CD4-positive, alpha-beta memory T cell (primary cell): Measurements from ENCODE around the gene NISCH. TPM values are rescaled to one million over a fixed set of nuclear protein-coding genes. Genes with fewer than 3 reads are reported as not detected.

Experiments used
- CTCF ChIA-PET: fragments of 350-600 bp; sonication (Branson Sonifier 250); formaldehyde crosslinking; loops from one replicate; lab custom pipeline; 2021; ENCODE audit warnings: inconsistent platforms; ENCODE audit not compliant: partially characterized antibody; lab: Charles Lee
- POLR2A ChIA-PET: fragments of 350-600 bp; sonication (Branson Sonifier 250); formaldehyde crosslinking; loops from one replicate; lab custom pipeline; 2021; ENCODE audit not compliant: partially characterized antibody; lab: Charles Lee
- DNase-seq, 5 donors: peaks; one replicate each; pipeline versions ENCODE4 v3.0.0 to v3.0.0-alpha.2; 2020 to 2022; ENCODE audit warnings: mixed read lengths in 1 of 5
- H3K27ac ChIP-seq: one replicate; pipeline ENCODE4 v1.7.0; 2013; ENCODE audit warnings: low read depth, low read length
- H3K27me3 ChIP-seq: 2 replicates; pipeline ENCODE4 v1.7.0; 2013; ENCODE audit warnings: mild to moderate bottlenecking, low read length, moderate library complexity; ENCODE audit not compliant: insufficient read depth
- H3K36me3 ChIP-seq: 2 replicates; pipeline ENCODE4 v1.7.0; 2013; ENCODE audit warnings: mild to moderate bottlenecking, low read length, moderate library complexity; ENCODE audit not compliant: insufficient read depth
- H3K4me1 ChIP-seq: 2 replicates; pipeline ENCODE4 v1.7.0; 2013; ENCODE audit warnings: mild to moderate bottlenecking, low read length, moderate library complexity; ENCODE audit not compliant: insufficient read depth
- H3K4me3 ChIP-seq, 2 donors: one replicate each; pipeline ENCODE4 v1.7.0; 2013; ENCODE audit warnings: low read length in 2 of 2, mild to moderate bottlenecking in 1 of 2
- H3K9me3 ChIP-seq, 2 donors: one replicate each; pipeline ENCODE4 v1.7.0; 2013; ENCODE audit warnings: low read length in 2 of 2, control low read depth in 1 of 2; ENCODE audit not compliant: control insufficient read depth in 1 of 2
- H3K27ac Mint-ChIP-seq, 7 donors: one replicate each; pipeline ENCODE4 v1.8.0; 2020 to 2021; ENCODE audit warnings: mixed read lengths in 7 of 7, mild to moderate bottlenecking in 6 of 7, inconsistent platforms in 3 of 7, moderate library complexity in 3 of 7
- H3K27me3 Mint-ChIP-seq, 2 donors: one replicate each; pipeline ENCODE4 v1.8.0; 2020 to 2021; ENCODE audit warnings: mixed read lengths in 2 of 2
- H3K36me3 Mint-ChIP-seq, 2 donors: one replicate each; pipeline ENCODE4 v1.8.0; 2020 to 2021; ENCODE audit warnings: mixed read lengths in 2 of 2, inconsistent platforms in 1 of 2, mild to moderate bottlenecking in 1 of 2
- H3K4me1 Mint-ChIP-seq, 4 donors: one replicate each; pipeline ENCODE4 v1.8.0; 2020 to 2021; ENCODE audit warnings: mixed read lengths in 4 of 4, mild to moderate bottlenecking in 1 of 4
- H3K4me3 Mint-ChIP-seq, 8 donors: one replicate each; pipeline ENCODE4 v1.8.0; 2020 to 2021; ENCODE audit warnings: mixed read lengths in 8 of 8, mild to moderate bottlenecking in 7 of 8, moderate library complexity in 6 of 8, inconsistent platforms in 3 of 8
- H3K9me3 Mint-ChIP-seq, 8 donors: one replicate each; pipeline ENCODE4 v1.8.0; 2020 to 2021; ENCODE audit warnings: mixed read lengths in 8 of 8, mild to moderate bottlenecking in 5 of 8, inconsistent platforms in 3 of 8, moderate library complexity in 1 of 8
- intact Hi-C: fragments of 100-400 bp; cut with micrococcal nuclease; formaldehyde crosslinking; loops from one replicate; pipeline ENCODE4 v1.15.1; 2023
- polyA plus RNA-seq, 2 donors: library from polyadenylated mRNA; unstranded; fragments of 300-500 nt; fragmentation: Illumina TruSeq; gene quantifications; one replicate each; pipeline ENCODE4 v1.2.3, GENCODE V29; 2021
- total RNA-seq, 2 experiments: library from RNA; stranded (reverse); gene quantifications; one replicate each; pipeline ENCODE4 v1.2.3, GENCODE V29; 2021

NISCH gene
- total and polyA plus RNA-seq, 4 experiments from 2014 or later: 10.2 to 205 (median 107) TPM

DNA sequence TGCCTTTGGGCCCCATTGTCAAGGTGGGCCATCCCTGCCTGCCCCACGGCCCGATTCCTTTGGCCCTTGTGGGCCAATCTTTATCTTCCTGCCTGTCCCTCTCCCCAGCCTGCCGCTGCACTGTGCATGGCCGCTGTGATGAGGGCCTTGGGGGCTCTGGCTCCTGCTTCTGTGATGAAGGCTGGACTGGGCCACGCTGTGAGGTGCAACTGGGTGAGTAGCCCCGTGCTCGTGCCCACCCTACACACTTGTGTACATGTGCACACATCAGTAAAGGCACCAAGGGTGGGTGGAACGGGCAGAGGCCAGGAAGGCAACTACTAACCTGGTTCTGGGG, 66.1 kb downstream of the NISCH start:
- no peaks in the 10 kb centered on the region for H3K9me3 ChIP-seq
- Mint-ChIP-seq H3K4me1 (no peaks in the 10 kb centered on the region), H3K4me3 (no peak overlapping the region), H3K9me3 (no peaks in the 10 kb centered on the region), H3K36me3 (no peaks in the 10 kb centered on the region), H3K27ac (no peak overlapping the region), H3K27me3 (no peaks in the 10 kb centered on the region)
- ChIA-PET POLR2A (no interaction called here), CTCF (no interaction called here)
- H3K36me3 ChIP-seq: no peaks in the 10 kb centered on the region
- H3K4me3 ChIP-seq: no peak overlapping the region
- intact Hi-C loops: no loop called here
- H3K4me1 ChIP-seq: no peaks in the 10 kb centered on the region
- no peak overlapping the region for H3K27ac ChIP-seq
- H3K27me3 ChIP-seq: no peaks in the 10 kb centered on the region
- DNase-seq: no peak

GRCh38 chr3:52521881-52522650, 66.7 kb downstream of the NISCH start:
- Mint-ChIP-seq H3K27ac (no peak overlapping the region), H3K27me3 (no peaks in the 10 kb centered on the region), H3K4me3 (no peak overlapping the region), H3K36me3 (no peaks in the 10 kb centered on the region), H3K9me3 (no peaks in the 10 kb centered on the region), H3K4me1 (no peaks in the 10 kb centered on the region)
- DNase-seq: no peak
- no peaks in the 10 kb centered on the region for H3K36me3 ChIP-seq
- no peaks in the 10 kb centered on the region for H3K27me3 ChIP-seq
- ChIA-PET CTCF (no interaction called here), POLR2A (no interaction called here)
- no peak overlapping the region for H3K27ac ChIP-seq
- H3K9me3 ChIP-seq: no peaks in the 10 kb centered on the region
- no peak overlapping the region for H3K4me3 ChIP-seq
- intact Hi-C loops: no loop called here
- H3K4me1 ChIP-seq: no peaks in the 10 kb centered on the region

DNA sequence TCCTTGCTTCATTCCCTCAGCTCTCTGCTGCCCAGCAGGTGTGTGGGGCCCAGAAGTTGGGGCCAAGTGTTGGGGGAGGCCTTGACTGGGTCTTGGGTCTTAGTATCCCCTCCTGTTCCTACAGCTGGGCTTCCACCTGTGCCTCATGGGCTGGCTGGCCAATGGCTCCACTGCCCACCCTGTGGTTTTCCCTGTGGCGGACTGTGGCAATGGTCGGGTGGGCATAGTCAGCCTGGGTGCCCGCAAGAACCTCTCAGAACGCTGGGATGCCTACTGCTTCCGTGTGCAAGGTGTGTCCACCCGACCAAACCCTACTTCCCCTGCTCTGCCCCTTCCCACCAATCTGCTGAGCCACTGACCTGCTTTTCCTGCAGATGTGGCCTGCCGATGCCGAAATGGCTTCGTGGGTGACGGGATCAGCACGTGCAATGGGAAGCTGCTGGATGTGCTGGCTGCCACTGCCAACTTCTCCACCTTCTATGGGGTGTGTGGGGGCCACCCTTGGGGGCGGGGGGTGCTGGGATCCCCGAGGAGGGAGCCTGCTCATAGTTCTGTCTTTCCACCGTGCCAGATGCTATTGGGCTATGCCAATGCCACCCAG, 67.3 kb downstream of the NISCH start:
- Histone ChIP-seq H3K27me3 (no peaks in the 10 kb centered on the region), H3K9me3 (no peaks in the 10 kb centered on the region), H3K4me3 (no peak overlapping the region), H3K36me3 (no peaks in the 10 kb centered on the region), H3K27ac (no peak overlapping the region), H3K4me1 (no peaks in the 10 kb centered on the region)
- Mint-ChIP-seq H3K36me3 (no peaks in the 10 kb centered on the region), H3K4me1 (no peaks in the 10 kb centered on the region), H3K4me3 (no peak overlapping the region), H3K27me3 (no peaks in the 10 kb centered on the region), H3K27ac (no peak overlapping the region), H3K9me3 (no peaks in the 10 kb centered on the region)
- DNase-seq: peak in 1 of 5 donors; percentile 19
- CTCF ChIA-PET: no interaction called here
- POLR2A ChIA-PET: no interaction called here
- intact Hi-C loops: no loop called here

- Mint-ChIP-seq H3K4me3 (no peak overlapping the region), H3K27me3 (no peaks in the 10 kb centered on the region), H3K9me3 (no peaks in the 10 kb centered on the region), H3K4me1 (no peaks in the 10 kb centered on the region), H3K27ac (no peak overlapping the region), H3K36me3 (no peaks in the 10 kb centered on the region)
- Histone ChIP-seq H3K36me3 (no peaks in the 10 kb centered on the region), H3K27me3 (no peaks in the 10 kb centered on the region), H3K4me3 (no peak overlapping the region), H3K9me3 (no peaks in the 10 kb centered on the region), H3K4me1 (no peaks in the 10 kb centered on the region), H3K27ac (no peak overlapping the region)
- POLR2A ChIA-PET: no interaction called here
- CTCF ChIA-PET: no interaction called here
- DNase-seq: peak in 1 of 5 donors; percentile 25
- intact Hi-C loops: no loop called here
Observed at GRCh38 chr3:52523386-52524257, 68.2 kb downstream of the NISCH start.

DNA sequence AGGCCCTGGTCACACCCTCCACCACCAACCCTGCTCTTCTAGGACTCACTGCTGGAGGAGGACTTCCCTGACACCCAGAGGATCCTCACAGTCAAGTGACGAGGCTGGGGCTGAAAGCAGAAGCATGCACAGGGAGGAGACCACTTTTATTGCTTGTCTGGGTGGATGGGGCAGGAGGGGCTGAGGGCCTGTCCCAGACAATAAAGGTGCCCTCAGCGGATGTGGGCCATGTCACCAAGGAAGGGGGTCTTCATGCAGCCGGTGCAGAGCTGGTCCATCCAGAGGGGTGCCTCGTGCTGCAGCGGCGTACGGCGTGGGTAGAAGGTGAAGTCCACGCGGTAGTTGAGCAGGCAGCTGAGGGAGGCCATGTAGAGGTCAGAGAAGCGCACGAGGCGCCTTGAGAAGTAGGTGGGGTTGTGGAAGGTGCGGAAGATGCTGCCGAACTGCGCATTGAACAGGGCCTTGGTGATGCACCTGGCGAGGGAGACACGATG, 68.9 kb downstream of the NISCH start:
- no peak overlapping the region for H3K4me3 ChIP-seq
- CTCF ChIA-PET: no interaction called here
- no peak overlapping the region for H3K27ac Mint-ChIP-seq
- intact Hi-C loops: no loop called here
- no peaks in the 10 kb centered on the region for H3K36me3 Mint-ChIP-seq
- H3K36me3 ChIP-seq: no peaks in the 10 kb centered on the region
- no peak for DNase-seq
- no peaks in the 10 kb centered on the region for H3K9me3 Mint-ChIP-seq
- no peaks in the 10 kb centered on the region for H3K4me1 ChIP-seq
- H3K27me3 ChIP-seq: no peaks in the 10 kb centered on the region
- no peaks in the 10 kb centered on the region for H3K27me3 Mint-ChIP-seq
- H3K4me3 Mint-ChIP-seq: no peak overlapping the region
- H3K27ac ChIP-seq: no peak overlapping the region
- no peaks in the 10 kb centered on the region for H3K9me3 ChIP-seq
- H3K4me1 Mint-ChIP-seq: no peaks in the 10 kb centered on the region
- POLR2A ChIA-PET: no interaction called here

DNA sequence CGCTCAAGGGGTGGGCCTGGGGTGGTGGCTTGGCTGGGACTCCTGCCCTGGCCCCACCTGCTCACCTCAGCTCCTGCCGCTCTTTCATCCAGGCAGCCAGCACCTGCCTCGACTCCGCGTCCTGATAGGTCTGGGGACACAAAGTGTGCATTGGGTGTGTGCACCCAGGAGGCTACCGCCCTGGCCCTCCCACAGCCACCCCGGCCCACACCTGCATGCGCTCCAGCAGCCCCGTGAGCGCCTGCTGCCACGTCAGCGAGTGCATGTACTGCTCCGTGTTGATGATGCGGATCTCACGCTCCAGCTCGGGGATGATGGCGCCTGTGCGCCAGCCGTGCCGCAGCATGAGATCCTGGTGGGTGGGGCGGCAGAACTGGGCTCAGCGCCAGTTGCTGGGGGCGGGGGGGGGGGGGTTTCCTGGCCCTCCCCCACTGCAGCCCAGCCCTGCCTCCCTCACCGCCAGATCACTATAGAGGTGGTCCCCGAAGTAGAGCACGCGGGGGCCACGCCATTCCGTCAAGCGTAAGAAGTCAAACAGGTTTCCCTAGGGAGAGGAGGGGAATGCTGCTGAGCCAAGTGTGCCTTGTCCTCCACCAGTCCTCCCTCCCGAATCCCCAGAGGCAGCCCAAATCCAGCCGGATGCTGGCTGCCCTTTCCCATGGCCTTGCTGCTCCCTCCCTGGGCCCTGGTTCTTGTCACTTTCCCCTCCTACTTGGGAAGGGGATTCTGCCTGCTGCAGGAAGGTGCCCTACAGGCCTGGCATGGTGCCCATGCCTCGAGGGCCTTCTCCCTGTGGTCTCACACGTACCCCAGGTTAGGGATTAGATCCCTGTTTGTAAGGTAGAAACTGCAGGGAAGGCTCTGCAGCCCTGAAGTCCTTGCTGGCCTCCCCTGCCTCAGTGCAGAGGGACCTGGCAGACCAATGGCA, 69.6 kb downstream of the NISCH start:
- Mint-ChIP-seq H3K27me3 (no peaks in the 10 kb centered on the region), H3K36me3 (no peaks in the 10 kb centered on the region), H3K27ac (peak overlapping the region in 1 of 7 donors; percentile 24), H3K4me1 (no peaks in the 10 kb centered on the region), H3K9me3 (no peaks in the 10 kb centered on the region), H3K4me3 (peak overlapping the region in 1 of 8 donors; percentile 6)
- H3K27me3 ChIP-seq: no peaks in the 10 kb centered on the region
- H3K4me3 ChIP-seq: no peak overlapping the region
- no peaks in the 10 kb centered on the region for H3K36me3 ChIP-seq
- H3K27ac ChIP-seq: no peak overlapping the region
- ChIA-PET POLR2A (no interaction called here), CTCF (interaction anchor here (0.6 kb wide), 1 partner anchor 9 kb away, joined by 3 read pairs; no protein-coding TSS in a partner anchor)
- no peaks in the 10 kb centered on the region for H3K4me1 ChIP-seq
- DNase-seq: no peak
- intact Hi-C loops: no loop called here
- no peaks in the 10 kb centered on the region for H3K9me3 ChIP-seq
